A549 (cell line): ENCODE measurements around the gene TRDN.

Experiments used
- ESRRA ChIP-seq: fragments of 150-350 bp; IDR thresholded peaks from 2 replicates; pipeline ENCODE4 v1.6.1; 2014; ENCODE audit warnings: mild to moderate bottlenecking, low read length, borderline replicate concordance
- HEYL ChIP-seq: fragments of 250-450 bp; sonication (Bioruptor Pico); IDR thresholded peaks from 2 replicates; pipeline ENCODE4 v1.8.0; 2021; ENCODE audit warnings: mild to moderate bottlenecking, moderate library complexity
- HOXA7 ChIP-seq: fragments of 250-450 bp; sonication (Bioruptor Pico); IDR thresholded peaks from 2 replicates; pipeline ENCODE4 v1.5.0; 2020; ENCODE audit warnings: mild to moderate bottlenecking, moderate library complexity
- JUN ChIP-seq, 2 experiments: fragments of >200 bp; sonication (Bioruptor Twin); formaldehyde crosslinking; IDR thresholded peaks; 2 replicates in 1 of 2; 3 replicates in 1 of 2; pipeline ENCODE4 v1.6.1; 2016 to 2017
- JUNB ChIP-seq: fragments of >200 bp; sonication (Bioruptor Twin); formaldehyde crosslinking; IDR thresholded peaks from 2 replicates; pipeline ENCODE4 v1.6.1; 2016
- KDM1A ChIP-seq: fragments of 200-600 bp; sonication (generic); IDR thresholded peaks from 2 replicates; pipeline ENCODE4 v1.6.1; 2016; ENCODE audit warnings: low read depth, mild to moderate bottlenecking
- POLR2A ChIP-seq: IDR thresholded peaks from 2 replicates; pipeline ENCODE4 v1.6.1; 2012; ENCODE audit warnings: mild to moderate bottlenecking, low read length
- TP53 ChIP-seq: fragments of 250-450 bp; sonication (Bioruptor Pico); IDR thresholded peaks from 2 replicates; pipeline ENCODE4 v1.5.0; 2021; ENCODE audit warnings: mild to moderate bottlenecking, moderate library complexity
- USF2 ChIP-seq: fragments of 450-650 bp; IDR thresholded peaks from 2 replicates; pipeline ENCODE4 v1.6.1; 2014; ENCODE audit warnings: antibody characterized with exemption
- ZFP36 ChIP-seq: fragments of 450-650 bp; IDR thresholded peaks from 2 replicates; pipeline ENCODE4 v1.6.1; 2014; ENCODE audit warnings: borderline replicate concordance; ENCODE audit not compliant: partially characterized antibody
- TF ChIP-seq, protein P1 (sequence below): IDR thresholded peaks from 2 replicates; pipeline ENCODE4 v1.6.1; 2012
- TF ChIP-seq, protein P2 (sequence below): fragments of >200 bp; sonication (Bioruptor Twin); formaldehyde crosslinking; IDR thresholded peaks from 3 replicates; pipeline ENCODE4 v1.5.1; 2016
- TF ChIP-seq, protein P3 (sequence below): fragments of 250-450 bp; sonication (Bioruptor Pico); IDR thresholded peaks from 2 replicates; pipeline ENCODE4 v1.5.0; 2021; ENCODE audit warnings: mild to moderate bottlenecking, moderate library complexity, borderline replicate concordance

DNA sequence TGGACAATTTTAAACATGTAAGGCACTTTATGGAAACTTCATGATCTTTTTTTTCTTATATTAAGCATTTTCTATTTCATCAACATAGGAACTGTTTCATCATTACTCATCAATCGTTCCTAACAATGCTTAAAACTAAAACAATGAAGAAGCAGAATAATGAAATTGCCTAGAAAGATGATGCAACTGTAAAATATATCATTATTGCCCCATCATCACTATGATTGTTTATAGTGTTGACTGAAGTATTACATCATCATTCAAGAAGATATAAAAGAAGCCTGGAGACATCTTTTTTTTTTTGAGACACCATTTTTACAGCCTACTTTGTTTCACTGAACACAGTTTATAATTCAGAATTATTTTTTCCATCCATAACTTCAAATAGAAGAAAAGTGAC lies 147.2 kb downstream of the TRDN start:
- TF ChIP-seq, protein P1, sequence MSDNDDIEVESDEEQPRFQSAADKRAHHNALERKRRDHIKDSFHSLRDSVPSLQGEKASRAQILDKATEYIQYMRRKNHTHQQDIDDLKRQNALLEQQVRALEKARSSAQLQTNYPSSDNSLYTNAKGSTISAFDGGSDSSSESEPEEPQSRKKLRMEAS = no peak
- TF ChIP-seq, protein P2, sequence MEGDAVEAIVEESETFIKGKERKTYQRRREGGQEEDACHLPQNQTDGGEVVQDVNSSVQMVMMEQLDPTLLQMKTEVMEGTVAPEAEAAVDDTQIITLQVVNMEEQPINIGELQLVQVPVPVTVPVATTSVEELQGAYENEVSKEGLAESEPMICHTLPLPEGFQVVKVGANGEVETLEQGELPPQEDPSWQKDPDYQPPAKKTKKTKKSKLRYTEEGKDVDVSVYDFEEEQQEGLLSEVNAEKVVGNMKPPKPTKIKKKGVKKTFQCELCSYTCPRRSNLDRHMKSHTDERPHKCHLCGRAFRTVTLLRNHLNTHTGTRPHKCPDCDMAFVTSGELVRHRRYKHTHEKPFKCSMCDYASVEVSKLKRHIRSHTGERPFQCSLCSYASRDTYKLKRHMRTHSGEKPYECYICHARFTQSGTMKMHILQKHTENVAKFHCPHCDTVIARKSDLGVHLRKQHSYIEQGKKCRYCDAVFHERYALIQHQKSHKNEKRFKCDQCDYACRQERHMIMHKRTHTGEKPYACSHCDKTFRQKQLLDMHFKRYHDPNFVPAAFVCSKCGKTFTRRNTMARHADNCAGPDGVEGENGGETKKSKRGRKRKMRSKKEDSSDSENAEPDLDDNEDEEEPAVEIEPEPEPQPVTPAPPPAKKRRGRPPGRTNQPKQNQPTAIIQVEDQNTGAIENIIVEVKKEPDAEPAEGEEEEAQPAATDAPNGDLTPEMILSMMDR = no peak
- TF ChIP-seq JUN (IDR thresholded peaks at IDR 0.05) (no peak), POLR2A (no peak), HEYL (CRISPR knock-in tag) (no peak), ZFP36 (no peak), HOXA7 (CRISPR knock-in tag) (no peak), USF2 (no peak), JUNB (no peak), KDM1A (no peak), ESRRA (no peak), TP53 (CRISPR knock-in tag) (no peak)
- TF ChIP-seq, protein P3, sequence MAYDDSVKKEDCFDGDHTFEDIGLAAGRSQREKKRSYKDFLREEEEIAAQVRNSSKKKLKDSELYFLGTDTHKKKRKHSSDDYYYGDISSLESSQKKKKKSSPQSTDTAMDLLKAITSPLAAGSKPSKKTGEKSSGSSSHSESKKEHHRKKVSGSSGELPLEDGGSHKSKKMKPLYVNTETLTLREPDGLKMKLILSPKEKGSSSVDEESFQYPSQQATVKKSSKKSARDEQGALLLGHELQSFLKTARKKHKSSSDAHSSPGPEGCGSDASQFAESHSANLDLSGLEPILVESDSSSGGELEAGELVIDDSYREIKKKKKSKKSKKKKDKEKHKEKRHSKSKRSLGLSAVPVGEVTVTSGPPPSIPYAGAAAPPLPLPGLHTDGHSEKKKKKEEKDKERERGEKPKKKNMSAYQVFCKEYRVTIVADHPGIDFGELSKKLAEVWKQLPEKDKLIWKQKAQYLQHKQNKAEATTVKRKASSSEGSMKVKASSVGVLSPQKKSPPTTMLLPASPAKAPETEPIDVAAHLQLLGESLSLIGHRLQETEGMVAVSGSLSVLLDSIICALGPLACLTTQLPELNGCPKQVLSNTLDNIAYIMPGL (CRISPR knock-in tag) = no peak
